ENCODE results near the gene LRRC46.

The LRRC46 gene, protein sequence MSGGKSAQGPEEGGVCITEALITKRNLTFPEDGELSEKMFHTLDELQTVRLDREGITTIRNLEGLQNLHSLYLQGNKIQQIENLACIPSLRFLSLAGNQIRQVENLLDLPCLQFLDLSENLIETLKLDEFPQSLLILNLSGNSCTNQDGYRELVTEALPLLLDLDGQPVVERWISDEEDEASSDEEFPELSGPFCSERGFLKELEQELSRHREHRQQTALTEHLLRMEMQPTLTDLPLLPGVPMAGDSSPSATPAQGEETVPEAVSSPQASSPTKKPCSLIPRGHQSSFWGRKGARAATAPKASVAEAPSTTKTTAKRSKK

DNA sequence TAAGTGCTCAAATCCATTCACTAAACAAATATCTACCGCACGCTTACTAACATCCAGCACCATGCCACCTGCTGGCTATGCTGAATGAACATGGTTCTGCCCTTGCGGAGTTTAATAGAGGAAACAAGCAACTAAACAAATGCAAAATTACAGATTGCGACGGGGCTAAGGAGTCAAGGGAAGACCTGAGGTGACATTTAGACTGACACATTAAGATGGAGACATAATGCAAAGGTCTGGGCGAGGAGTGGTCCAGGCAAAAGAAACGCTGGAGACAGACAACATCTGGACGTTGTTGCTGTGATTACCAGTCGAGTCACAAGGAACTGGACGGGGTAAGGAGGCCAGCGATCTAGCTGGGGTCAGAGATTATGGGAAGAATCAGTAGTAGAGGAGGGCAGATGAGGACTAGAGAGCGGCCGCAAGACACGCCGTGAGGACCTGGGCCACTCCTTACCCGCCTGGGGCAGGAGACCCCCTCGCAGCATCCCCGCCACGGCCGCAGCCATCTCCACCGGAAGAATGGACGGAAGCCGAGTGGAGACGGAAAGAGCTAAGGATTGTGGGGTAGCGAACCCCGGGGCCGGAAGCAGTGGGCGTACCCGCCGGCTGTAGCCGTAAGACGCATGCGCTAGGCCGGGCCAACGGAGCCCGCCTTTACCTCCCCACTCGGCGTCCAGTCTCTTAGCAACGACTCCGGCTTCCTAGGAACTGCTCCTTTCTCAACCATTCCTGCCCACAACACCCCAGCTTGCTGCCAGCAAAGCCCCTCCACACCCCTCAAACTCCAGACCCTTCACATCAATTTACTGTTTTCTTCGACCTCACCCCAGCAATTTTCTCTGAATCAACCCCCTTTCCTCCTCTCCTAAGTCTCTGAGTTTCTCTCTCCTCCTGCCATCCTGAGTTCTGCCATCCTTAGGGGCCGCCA is at the start of gene LRRC46, which contains the start of gene MRPL10:
LRRC46 (plus strand) TSS at position 668 of the 931 bp plus-strand sequence. CDS start 320 bp downstream, outside the sequence.
MRPL10 (minus strand) TSS at position 539 of the 931 bp plus-strand sequence; CDS start at position 509, 30 bp downstream.
- DNase-seq = peak; percentile 72 to 95 (median 86)

GRCh38 chr17:47785538-47786123 is 45.8 kb upstream of the LRRC46 start:
- DNase-seq = no peak

- DNase-seq = peak in 32 of 51 donors; percentile 1 to 66 (median 22)
Measured at GRCh38 chr17:47789611-47790561, 41.6 kb upstream of the LRRC46 start.

GRCh38 chr17:47791025-47791424 is 40.4 kb upstream of the LRRC46 start:
- no peak for DNase-seq

GRCh38 chr17:47792457-47792856 is 39.0 kb upstream of the LRRC46 start:
- no peak for DNase-seq

GRCh38 chr17:47792979-47793378 is 38.5 kb upstream of the LRRC46 start:
- no peak for DNase-seq

- no peak for DNase-seq
Measured at GRCh38 chr17:47797797-47798196, 33.7 kb upstream of the LRRC46 start.

DNA sequence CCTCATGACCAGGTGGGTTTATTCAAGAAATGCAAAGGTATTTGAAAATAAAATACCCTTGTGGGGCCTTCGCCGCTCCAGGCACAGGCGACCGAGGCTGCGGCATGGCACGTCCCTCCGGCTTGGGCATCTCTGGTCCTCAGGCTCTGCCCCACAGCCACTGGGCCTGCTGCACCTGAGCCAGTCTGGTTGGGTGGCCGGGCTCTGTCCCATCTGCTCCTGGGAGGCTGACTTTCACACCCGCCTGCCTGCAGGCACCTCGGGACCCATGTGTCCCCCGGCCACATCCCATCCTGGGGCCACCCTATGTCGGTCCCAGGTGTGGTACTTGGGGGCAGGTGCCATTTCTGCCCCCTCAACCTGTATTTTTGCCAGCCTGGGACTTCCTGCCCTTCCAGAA is 30.8 kb upstream of the LRRC46 start:
- DNase-seq = no peak

- no peak for DNase-seq
Measured at GRCh38 chr17:47801176-47801765, 30.2 kb upstream of the LRRC46 start.

- DNase-seq = no peak
Measured at GRCh38 chr17:47801906-47802305, 29.6 kb upstream of the LRRC46 start.

GRCh38 chr17:47802341-47803022 is 29.0 kb upstream of the LRRC46 start:
- DNase-seq = peak in 22 of 51 donors; percentile 2 to 33 (median 12)

GRCh38 chr17:47803201-47803600 is 28.3 kb upstream of the LRRC46 start:
- no peak for DNase-seq

- no peak for DNase-seq
Measured at GRCh38 chr17:47803751-47804150, 27.7 kb upstream of the LRRC46 start.

DNA sequence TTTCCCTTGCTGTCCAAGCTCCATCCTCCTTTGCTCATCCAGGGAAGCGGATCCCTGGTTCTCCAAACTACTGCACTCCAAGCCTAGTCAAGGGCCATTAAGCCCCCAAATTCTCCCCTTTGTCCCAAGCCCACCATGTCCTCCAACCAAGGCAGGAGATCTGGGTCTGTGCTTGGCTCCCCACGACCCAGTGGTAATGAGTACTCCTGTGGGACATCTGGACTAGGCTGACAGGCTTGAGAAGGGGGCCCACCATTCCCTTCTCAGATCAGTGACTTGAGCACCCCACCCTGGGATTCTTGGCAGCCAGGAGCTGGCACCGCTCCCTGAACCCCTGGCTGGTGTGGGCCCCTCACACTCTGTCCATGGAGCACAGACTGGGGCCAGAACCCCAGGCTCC is 27.0 kb upstream of the LRRC46 start:
- no peak for DNase-seq

DNA sequence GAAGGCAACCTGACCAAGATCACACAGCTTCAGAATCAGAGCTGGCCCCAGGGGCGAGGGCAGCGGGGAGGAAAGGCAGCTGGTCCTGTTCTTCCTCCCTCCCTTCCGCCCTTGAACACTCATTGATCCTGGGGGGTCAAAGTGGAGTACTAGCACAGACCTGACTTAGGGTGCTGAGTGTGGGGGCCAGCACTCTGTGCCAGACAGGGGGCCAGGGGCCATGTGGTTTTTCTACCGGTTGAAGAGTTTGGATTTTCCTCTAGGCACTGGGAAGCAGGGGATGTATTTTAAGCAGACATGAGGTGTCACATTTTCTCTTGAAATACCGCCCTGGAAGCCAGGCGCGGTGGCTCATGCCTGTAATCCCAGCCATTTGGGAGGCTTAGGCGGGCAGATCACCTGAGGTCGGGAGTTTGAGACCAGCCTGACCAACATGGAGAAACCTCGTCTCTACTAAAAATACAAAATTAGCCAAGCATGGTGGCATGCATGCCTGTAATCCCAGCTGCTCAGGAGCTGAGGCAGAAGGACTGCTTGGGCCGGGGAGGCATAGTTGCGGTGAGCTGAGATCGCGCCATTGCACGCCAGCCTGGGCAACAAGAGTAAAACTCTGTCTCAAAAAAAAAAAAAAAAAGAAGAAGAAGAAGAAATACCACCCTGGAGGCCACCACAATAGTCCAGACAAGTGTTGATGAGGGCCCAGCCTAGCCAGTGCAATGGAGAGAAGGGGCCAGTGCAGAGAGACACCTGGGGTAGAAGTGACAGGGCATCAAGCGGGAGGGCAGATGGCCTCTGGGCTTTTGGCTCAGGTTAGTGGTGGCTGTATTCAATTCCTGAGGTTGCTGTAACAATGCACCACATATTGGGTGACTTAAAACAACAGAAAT is 25.2 kb upstream of the LRRC46 start:
- no peak for DNase-seq

- no peak for DNase-seq
Measured at GRCh38 chr17:47806913-47807255, 24.6 kb upstream of the LRRC46 start.

DNA sequence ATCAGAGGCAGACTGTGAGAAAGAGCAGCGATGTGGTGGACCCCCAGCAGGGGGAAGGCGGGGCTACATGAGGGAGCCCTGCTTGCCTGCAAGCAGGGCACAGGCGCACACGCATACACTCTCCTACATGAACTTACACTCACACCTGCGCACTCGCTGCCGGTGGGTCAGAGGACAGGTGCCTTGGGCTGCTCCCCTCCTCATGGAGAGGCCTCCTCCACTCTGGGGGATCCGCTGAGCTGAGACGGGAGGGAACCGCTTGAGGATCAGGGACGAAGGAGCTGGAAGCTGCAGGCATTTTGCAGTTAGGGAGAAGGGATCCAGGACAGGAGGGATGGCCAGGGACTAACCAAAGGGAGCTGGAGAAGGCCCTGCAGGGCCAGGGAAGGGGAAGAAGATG is 24.0 kb upstream of the LRRC46 start:
- no peak for DNase-seq

- DNase-seq = no peak
Measured at GRCh38 chr17:47808036-47808829, 23.2 kb upstream of the LRRC46 start.

Data from hypothalamus (tissue), 51 donors.